ENCODE results near the gene FAM20C.

DNA sequence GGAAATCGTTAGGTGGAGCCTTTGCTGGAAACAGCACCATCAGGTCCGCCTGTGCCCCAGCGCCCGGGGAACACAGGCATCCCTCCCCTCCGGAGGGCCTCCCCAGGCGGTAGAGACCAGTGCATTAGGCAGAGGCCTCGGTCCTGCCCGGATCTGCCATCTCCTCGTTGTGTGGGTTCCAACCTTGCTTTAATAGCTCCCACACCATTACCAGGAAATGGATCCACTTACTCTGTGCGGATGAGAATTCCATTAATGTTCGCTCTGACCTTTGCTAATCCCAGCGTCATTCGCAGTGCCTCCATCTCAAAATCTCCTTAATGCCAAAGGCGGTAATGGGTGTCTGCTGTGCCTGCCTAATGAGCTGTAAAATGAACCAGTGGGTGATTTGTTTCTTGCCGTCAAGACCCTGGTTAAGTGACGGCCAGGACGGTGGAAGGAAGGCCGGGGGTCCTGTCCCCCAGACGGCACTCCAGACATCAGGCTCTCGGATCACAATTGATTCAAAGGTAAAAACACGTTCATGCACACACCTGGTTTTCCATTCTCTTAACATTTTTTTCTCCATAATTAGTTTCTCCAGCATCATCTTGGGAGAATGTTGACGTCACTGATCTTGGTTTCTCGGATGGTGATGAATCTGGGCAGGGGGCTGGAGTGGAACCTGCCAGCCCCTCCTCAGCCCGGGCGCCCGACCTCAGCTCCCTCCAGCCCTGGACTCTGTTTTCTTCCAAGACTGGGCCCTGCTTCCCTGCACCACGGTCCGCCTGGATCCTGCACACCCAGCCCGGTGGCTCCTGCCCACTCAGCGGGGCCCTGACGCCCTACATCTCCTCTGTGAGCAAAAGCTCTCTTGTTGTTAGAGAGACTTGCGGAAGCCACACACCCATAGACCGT, 22.8 kb upstream of the FAM20C start:
- TF ChIP-seq, protein P1, sequence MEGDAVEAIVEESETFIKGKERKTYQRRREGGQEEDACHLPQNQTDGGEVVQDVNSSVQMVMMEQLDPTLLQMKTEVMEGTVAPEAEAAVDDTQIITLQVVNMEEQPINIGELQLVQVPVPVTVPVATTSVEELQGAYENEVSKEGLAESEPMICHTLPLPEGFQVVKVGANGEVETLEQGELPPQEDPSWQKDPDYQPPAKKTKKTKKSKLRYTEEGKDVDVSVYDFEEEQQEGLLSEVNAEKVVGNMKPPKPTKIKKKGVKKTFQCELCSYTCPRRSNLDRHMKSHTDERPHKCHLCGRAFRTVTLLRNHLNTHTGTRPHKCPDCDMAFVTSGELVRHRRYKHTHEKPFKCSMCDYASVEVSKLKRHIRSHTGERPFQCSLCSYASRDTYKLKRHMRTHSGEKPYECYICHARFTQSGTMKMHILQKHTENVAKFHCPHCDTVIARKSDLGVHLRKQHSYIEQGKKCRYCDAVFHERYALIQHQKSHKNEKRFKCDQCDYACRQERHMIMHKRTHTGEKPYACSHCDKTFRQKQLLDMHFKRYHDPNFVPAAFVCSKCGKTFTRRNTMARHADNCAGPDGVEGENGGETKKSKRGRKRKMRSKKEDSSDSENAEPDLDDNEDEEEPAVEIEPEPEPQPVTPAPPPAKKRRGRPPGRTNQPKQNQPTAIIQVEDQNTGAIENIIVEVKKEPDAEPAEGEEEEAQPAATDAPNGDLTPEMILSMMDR (conservative IDR thresholded peaks at IDR 0.05; ENCODE audit: low read depth, low read length): no peak
- TF ChIP-seq EZH2 (IDR thresholded peaks at IDR 0.05; ENCODE audit: low read length, unreplicated experiment): no peak
- no peak for TF ChIP-seq EZH2phosphoT487 (IDR thresholded peaks at IDR 0.05; ENCODE audit: borderline replicate concordance, low read length)

Measured in PC-3 (cell line).